Measurements from ENCODE around the gene TMEM43.

- no peak for TF ChIP-seq CTCF (IDR thresholded peaks at IDR 0.05 in 2 of 3, conservative IDR thresholded peaks at IDR 0.05 in 1 of 3; ENCODE audit: control insufficient read depth in 2 of 3, extremely low read depth in 1 of 3, insufficient read depth in 1 of 3, low read depth in 3 of 3, low read length in 3 of 3)
- TF ChIP-seq JUND (IDR thresholded peaks at IDR 0.05; ENCODE audit: low read depth, low read length): no peak
- no peak for TF ChIP-seq ATF7 (IDR thresholded peaks at IDR 0.05; ENCODE audit: low read depth)
Observed at GRCh38 chr3:14162178-14162577, 37.3 kb downstream of the TMEM43 start.
